GM18502 (cell line): ENCODE results near the gene FBXO42.
"Not testable (repeated sequence)": the region's sequence is repeated elsewhere in the genome, so short reads cannot be mapped to it uniquely, and the experiment has no call there.

Experiments
- ATAC-seq: cut with Tn5 transposase; IDR thresholded peaks from one replicate; pipeline ENCODE4 v1.9.1; 2021; ENCODE audit warnings: mild to moderate bottlenecking; ENCODE audit not compliant: unreplicated experiment, poor library complexity

FBXO42 gene

DNA sequence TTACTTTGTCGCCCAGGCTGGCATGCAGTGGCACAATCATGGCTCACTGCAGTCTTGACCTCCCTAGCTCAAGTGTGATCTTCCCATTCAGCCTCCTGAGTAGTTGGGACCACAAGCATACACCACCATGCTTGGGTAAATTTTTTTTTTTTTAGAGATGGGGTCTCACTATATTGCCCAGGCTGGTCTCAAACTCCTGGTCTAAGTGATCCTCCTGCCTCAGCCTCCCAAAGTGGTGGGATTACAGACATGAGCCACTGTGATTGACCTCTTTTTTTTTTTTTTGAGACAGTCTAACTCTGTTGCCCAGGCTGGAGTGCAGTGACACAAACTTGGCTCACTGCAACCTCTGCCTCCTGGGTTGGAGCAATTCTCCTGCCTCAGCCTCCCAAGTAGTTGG, 106.0 kb downstream of the FBXO42 start:
- not testable (repeated sequence) for ATAC-seq

DNA sequence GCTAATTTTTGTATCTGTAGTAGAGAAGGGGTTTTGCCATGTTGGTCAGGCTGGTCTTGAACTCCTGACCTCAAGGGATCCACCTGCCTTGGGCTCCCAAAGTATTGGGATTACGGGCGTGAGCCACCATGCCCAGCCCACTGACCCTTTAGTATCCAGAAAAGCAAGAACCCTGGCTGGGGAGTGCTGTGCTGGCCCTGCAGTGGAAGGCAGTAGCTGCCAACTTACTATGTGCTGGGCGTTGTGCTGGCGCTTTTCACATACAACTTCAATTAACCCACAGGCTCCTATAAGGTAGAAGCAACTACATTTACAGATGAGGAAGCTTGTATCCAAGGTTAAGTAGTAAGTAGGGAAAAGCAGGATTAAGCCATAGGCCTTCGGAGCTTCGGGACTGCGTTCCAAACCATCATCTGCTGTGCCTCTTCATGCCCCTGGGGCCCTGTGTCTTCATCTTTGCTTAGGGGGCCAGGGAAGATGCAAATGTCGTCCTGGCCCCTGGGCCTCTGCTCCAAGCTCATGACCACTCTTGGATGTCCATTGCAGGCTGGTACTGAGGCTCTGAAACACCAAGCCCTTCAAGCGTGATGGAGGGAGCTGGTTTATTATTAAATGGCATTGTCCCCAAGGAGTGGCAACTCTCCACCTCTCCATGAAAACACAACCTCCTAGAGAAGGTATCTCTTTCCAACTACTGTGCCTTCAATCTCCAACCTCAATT, 106.6 kb downstream of the FBXO42 start:
- no peak for ATAC-seq

DNA sequence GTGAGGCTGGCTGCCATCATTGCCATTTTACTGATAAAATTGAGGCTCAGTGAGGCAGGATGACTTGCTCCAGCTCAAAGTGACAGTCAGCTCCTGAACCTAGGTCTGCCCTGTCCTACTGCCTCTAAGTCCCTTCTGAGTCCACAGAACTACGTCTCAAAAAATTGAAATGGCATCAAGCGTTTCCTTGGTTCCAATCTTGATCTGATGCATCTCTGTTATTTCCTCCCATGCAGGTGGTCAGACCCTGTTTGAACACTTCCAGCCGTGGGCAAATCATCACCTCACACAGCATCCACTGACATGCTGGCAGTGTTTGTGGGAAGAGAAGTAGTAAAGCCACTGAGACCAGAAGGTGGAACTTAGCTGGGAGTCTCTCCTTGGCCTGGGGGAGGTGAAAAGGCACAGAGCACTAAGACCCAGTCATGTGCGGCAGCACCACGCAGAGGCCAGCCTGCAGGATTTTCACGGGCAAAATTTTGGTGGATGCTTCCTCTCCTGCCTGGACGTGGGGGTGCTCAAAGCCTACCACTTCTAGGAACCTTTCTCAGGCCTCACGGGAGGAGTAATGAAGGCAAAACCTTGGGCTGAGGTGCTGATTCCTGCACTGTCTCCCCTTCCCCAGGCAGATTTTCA, 107.5 kb downstream of the FBXO42 start:
- ATAC-seq, result no peak

DNA sequence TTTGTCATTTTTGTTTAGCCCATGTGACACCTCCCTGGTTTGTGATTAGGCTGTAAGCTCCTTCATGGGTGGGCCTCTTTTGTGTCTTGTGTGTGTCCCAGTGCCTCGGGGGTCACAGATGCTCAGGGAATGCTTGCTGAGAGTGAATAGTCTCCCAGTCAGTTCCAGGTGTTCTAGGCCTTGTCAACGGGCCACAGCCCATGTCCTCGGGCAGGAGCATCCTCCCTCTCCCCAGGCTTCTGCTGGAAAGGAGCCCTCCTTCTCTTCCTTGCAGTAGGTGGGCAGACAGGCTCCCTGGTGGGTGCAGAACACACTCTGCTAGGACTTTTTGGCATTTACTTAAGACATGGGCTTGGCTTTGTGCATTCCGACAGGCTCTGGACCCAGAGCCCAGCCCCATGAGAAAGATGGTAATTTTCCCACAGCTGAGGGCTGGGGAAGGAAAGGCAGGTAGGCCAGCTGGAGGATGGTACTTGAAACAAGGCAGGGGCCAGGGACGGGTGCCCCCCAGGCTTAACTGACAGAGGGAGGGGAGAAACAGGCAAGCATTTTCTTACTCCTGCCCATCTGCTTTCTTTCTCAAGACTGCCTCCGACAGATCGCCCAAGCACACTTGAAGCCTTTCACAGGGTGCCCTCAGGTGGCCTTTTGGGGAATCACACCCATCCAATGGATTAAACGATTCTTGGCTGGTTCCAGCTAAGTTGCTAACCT, 108.2 kb downstream of the FBXO42 start:
- ATAC-seq, result no peak

DNA sequence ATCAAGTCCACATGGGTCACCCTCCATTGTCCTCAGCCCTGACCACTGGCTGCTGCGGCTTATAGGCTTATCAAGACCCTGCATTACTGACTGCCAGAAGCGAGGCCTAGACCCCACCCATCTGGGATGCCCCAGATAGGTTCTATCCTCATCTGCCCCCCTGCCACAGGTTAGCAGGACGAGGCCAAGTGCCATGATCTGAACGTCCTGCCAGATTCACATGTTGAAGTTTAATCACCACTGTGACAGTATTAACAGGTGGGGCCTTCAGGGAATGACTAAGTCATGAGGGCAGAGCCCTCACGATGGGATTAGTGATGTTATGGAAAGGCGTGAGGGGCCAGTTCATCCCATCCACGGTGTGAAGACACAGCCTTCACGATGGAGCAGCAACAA, 109.1 kb downstream of the FBXO42 start:
- no peak for ATAC-seq

DNA sequence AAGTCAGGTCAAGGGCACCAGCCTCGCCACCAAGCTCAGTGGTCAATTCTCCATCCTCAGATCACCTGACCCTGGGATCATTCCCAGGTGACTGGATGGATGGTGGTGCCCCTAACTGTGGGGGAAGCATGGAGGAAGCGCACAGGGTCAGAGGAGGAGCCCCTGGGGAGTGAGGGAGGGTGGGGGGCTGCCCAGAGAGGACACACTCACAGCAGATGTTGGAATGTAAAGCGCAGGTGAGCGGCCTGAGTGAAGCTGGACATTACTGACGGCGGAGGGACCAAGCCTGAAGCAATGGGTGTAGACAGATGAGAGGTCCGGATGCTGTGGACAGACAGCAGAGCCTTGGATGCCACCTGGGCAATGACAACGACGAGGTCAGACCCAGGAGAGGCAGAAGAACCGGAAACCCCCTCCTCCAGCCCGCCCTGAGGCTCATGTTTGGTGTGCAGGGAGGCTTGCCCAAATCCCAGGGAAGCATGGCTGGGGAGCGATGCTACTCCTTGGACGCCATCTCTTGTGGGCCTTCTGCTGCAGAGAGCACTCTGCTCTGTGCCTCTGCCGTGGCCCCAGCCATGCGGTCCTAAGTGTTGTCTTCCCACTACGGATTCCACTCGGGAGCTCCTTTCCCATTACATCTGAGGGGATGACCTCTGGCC, 109.6 kb downstream of the FBXO42 start:
- no peak for ATAC-seq

DNA sequence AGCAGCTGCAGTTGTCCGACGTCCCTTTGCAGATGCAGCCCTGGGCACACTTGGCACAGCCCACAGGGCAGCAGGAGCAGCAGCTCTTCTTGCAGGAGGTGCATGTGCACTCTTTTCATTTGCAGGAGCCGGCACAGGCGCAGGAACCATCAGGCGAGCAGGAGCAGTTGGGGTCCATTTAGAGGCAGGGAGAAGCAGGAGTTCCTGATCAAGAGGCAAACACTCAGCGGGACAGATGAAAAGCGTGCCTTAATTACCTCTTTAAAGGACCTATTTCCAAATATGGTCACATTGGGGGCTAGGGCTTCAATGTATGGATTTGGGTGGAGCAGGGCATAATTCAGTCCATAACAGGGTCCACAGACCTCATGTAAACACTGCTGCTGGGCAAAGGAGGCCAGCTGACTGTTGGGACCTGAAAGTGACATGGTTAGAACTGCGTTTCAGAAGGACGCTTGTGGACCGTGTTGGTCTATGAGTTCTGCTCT, 111.0 kb downstream of the FBXO42 start:
- ATAC-seq, result no peak

DNA sequence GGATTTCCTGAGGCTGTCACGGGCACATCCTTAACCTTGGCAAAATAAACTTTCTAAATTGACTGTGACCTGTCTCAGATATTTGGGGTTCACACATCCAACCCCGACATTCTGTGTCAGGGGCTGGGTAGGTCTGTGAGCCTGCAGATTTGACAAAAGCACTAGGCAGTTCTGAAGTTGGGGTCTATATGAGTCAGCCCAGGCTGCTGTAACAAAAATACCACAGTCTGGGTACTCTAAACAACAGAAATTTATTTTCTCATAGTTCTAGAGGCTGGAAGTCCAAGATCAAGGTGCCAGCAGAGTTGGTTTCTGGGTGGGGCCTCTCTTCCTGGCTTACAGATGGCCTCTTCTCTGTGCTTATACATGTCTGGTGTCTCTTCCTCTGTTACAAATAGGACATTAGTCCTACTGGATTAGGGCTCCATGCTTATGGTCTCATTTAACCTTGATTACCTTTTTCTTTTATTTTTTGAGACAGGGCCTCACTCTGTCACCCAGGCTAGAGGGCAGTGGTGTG, 112.2 kb downstream of the FBXO42 start:
- ATAC-seq, result no peak

DNA sequence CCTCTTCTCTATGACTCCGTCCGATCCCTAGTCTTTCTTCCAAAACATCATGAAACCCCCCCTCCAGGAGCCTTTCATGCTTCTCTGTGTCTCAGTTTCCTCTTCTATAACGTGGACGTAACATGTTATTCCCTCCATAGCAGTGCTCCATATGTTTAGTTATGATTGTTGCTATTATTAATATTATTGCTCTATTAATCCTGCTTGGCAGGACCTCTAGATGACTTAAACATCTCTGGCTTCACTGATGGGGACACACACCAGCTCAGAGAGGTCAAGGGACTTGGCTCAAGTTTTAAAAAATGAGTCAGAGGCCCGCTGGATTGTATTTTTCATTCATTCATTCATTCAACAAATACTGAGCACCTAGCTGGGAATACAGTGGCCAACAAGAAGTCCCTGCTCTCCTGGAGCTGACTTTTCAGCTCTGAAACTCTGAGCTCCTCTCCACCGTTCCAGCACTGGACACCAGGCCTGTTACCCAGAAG, 114.9 kb downstream of the FBXO42 start:
- no peak for ATAC-seq

DNA sequence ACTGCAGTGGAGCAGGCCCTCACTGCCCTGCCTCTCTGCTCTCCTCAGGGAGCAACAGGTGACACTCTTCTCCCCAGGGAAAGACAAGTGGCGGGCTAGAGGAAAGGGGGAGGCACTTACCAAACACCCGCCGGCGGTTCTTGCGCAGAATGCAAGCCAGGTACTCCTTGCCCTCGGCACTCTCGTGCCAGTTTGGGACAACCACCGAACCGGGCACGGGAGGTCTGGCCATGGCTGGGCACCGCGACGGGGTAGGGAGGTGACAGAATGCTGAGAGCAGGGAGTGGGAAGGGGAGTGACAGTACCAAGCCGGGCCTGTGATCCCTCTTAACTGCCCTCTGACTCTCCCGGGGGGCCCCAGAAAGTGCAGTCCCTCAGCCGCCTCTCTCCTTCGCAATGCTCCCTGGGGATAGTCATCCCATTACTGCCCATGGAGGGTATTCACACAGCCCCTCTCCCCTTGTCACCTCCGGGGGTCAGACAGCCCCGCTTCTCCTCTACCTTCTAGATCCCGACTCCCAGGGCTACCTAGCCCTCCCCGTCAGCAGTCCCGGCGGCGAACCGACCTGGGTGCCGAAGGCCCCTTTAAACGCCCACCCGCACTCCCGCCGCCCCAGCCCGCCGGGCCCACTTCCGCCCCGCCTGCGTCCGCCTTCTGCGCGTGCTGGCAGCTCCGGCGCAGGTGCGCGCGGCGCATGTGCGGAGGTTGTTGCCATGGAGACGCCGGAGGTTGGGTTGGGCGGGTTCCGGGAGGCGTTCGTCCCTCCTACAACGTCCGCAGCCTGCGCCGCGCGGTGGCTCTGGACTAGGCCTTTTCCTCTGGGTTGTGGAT, 115.6 kb downstream of the FBXO42 start, which contains the start of gene CPLANE2:
CPLANE2 (minus strand) TSS at position 673 of the 832 bp plus-strand sequence; CDS start at position 232, 441 bp downstream.
- peak; percentile 80 for ATAC-seq

DNA sequence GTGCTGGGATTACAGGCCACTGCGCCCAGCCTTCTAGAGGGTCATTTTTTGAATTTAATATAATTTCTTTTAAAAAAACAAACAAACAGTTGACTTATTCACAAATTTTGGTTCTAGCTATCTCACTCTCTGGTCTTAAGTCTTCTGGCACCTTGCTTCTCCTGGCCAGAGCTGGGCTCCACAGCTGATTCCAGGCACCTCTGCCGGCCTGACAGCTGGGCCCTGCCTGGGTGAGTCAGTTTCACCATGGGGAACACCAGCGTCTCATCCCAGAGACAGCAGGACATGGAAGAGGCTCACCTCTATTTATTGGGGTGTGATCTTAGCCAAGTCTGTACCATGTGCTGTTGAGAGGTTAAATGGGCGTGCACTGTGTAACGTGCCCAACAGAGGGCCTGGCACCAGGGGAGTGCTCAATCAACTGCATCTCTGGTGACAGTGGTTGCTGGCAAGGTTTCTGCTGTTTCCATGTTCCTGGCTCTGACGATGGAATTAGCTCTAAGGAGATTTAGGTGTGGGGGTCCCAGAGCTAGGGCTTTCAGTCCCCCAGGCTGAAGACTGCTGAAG, 116.3 kb downstream of the FBXO42 start:
- ATAC-seq, result peak; percentile 57

DNA sequence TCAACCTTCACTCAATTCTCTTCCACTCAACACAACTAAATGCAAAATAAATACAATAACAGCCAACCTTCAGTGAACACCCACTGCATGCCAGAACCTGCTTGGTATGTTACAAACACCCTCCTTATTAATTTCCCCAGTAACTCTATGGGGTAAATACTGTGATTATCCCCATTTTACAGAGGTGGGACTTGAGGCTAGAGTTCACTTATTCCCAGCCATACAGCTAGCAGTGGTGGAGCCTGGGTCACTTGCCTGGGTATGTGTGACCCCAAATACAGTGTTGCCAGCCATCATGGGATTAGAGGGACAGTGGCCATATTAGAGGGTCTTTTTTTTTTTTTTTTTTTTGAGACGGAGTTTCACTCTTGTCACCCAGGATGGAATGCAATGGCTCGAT, 116.9 kb downstream of the FBXO42 start:
- no peak for ATAC-seq

DNA sequence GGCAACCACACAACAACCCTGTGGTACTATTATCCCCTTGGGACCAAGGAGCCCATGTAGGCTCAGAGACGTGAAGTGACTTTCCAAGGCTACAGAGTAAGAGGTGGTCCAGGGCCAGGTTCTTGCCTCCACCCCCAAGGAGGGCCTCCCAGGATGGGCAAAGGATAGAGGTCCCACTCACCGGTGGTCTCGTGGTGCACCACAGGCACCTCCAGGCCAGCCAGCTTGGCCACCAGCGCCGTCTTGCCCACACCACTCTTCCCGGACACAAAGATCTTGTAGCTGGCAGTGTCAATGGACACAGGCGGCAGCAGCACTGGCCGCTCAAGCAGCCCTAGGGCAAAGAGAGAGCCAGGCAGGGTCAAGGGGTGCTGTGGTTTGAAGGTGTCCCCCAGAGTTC, 118.8 kb downstream of the FBXO42 start:
- no peak for ATAC-seq

DNA sequence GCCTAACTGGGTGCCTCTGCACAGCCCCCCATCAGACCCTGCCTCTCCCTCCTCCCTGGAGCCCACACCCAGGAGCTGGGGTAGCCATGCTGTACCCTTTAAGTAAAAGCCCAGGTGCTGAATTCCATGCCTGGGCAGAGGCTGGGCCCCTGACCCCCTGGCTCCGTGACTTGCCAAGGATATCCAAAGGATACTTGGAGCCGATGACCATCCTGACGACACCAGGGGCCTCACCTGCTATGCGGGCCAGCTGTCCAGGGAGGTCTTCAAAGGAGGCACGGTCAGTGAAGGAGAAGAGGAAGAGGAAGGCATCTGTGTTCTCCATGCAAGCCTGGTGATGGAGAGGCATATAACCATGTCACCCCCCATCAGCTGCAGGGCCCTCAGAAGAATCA, 120.0 kb downstream of the FBXO42 start:
- ATAC-seq, result no peak

DNA sequence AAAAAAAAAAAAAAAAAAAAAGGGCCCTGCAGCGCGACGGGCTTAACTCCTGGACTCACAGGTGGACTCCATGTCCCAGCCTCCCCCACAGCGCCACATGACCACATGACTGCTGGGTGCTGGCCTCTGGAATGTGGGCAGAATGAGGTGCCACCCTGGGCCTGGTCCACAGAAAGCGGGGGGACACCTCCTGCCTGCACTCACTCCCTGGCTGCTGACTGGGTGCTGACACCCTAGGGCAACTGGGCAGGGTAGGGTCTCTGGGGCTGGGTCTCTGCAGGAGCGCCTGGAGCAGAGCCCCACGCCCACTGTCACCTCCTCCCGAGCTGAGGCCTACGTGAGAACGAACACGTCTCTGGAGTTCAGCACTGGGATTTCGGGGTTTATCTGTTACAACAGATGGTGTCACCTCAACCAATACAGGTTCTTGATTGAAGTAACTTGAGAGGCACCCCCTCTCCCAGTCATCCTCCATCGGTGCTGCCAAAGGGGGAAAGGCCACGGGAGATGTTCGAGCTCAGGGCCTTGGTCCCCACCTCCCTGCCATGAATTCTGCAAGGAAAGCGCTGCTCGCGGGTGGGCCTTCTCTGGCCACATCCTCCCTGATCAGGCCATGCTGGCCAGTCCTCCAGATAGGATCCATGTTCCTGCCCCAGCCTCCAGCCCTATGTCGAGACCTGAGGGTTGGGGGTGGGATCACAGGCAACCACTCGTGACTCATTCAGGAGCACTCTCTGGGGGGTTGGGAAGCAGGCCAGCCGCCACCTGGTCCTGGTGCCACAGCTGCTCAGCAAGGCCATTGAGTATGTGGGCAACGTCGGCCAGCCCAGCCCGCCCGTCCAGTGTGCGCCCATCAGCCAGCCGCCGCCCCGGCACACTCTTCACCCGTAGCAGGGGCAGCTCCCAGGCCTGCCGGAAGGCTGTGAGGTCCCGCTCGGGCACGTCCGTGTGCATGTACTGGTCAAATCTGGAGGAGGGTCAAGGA, 120.7 kb downstream of the FBXO42 start:
- no peak for ATAC-seq

DNA sequence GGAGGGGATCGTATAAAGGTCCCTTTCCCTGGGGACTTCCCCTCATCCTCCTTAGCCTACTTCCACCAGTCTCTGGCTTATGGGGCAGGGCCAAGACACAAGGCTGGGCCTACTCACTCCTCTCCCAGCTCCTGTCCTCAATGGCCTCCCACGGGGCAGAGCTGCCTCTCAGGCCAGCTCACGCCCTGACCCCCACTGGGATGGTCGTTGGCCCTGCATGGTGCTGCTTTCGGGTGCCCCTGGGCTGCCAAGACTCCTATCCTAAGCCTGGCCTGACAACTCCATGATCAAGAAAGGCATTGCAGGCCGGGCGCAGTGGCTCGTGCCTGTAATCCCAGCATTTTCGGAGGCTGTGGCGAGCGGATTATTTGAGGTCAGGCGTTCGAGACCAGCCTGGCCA, 121.5 kb downstream of the FBXO42 start:
- no peak for ATAC-seq

DNA sequence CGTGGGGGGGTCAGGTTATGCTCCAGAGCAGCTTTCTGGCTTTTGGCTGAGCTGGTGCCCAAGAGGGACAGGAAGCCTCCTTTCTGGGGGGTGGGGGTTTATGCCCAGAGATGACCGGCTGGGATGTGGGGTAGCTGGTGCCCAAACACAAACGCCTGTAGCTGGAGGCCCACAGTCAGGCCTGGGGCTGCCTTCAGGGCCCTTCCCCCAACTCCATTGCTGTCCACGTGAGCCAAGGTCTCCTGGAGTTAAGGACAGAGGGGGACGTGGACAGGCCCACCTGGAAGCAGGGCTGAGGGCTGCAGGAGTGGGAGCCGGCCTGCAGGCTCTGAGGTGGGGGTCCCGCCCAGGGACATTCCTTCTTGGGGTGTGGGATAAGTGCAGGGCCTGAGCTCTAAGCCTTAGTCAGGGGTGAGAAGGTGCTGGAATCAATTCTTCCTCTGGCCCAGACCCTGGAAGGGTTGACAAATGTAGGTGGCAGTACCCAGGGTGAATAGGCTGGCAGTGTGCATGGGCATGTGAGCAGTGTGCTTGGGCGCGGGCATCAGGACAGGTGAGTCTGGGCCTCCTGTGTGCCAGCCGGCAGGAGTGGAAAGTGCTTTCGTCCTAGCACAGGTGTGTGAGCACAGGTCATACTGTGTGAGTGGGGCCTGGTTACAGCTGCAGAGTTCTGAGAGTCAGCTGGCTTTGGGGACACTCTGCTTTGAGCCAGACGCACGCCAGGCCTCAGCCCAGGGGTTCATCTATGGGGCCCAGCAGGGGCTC, 122.1 kb downstream of the FBXO42 start:
- no peak for ATAC-seq
